GM18868 (cell line): Measurements from ENCODE around the gene TBX20.
"Not testable (repeated sequence)": the region's sequence is repeated elsewhere in the genome, so short reads cannot be mapped to it uniquely, and the experiment has no call there.

Experiments used
- ATAC-seq: cut with Tn5 transposase; IDR thresholded peaks from one replicate; pipeline ENCODE4 v1.9.1; 2021; ENCODE audit warnings: mild to moderate bottlenecking, moderate library complexity; ENCODE audit not compliant: unreplicated experiment

Gene TBX20

DNA sequence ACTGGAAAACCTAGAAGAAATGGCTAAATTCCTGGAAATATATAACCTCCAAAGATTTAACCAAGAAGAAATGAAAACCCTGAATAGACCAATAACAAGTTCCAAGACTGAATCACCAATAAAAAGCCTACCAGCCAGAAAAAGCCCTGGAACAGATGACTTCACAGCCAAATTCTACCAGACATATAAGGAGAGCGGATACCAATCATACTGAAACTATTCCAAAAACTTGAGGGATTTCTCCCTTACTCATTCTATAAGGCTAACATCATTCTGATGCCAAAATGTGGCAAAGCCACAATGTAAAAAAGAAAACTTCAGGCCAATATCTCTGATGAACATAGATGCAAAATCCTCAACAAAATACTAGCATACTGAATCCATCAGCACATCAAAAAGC lies 86.7 kb downstream of the TBX20 start:
- not testable (repeated sequence) for ATAC-seq

DNA sequence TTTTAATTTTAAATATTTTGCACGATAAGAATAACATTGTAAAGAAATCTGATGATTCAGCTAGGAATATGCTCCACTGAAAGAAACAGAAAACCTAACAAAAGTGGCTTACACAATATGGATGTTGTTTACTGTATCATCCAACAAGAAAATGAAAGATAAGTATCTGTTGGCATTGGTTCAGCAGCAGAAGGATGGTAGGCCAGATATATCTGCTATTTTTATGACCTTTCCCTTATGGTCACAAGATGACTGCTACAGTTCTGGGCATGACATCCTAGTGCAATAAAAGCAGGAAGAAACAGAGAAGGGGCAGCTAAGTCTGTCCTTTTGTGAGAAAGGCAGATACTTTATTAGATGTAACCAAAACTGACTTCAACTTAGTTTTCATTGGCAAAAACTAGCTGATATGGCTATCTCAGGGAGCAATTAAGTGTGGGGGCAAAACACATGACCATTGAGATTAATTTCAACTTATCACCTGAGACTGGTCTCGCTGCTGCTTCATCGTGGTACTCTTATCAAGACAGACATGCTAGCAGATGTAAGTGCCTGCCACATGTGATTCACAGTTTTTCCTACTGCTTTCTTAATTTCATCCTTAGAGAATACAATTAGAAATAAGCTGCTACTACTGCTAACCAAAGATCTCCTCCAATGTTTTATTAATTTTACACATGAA lies 92.7 kb downstream of the TBX20 start:
- not testable (repeated sequence) for ATAC-seq
